Fibroblast of mammary gland (primary cell): ENCODE data around the gene EMILIN1.

Experiments
- DNase-seq: peaks from one replicate; pipeline ENCODE4 v3.0.0-alpha.2; 2010; ENCODE audit warnings: low read depth
- H3K4me3 ChIP-seq: 2 replicates; pipeline ENCODE4 v1.5.1; 2011; ENCODE audit warnings: low read depth, mild to moderate bottlenecking, low read length, moderate library complexity; ENCODE audit not compliant: control insufficient read depth
- TF ChIP-seq, protein P1 (sequence below): conservative IDR thresholded peaks from 2 replicates; pipeline ENCODE4 v1.5.1; 2011; ENCODE audit warnings: low read depth, low read length, inconsistent platforms; ENCODE audit not compliant: control insufficient read depth, insufficient read depth

EMILIN1 gene

DNA sequence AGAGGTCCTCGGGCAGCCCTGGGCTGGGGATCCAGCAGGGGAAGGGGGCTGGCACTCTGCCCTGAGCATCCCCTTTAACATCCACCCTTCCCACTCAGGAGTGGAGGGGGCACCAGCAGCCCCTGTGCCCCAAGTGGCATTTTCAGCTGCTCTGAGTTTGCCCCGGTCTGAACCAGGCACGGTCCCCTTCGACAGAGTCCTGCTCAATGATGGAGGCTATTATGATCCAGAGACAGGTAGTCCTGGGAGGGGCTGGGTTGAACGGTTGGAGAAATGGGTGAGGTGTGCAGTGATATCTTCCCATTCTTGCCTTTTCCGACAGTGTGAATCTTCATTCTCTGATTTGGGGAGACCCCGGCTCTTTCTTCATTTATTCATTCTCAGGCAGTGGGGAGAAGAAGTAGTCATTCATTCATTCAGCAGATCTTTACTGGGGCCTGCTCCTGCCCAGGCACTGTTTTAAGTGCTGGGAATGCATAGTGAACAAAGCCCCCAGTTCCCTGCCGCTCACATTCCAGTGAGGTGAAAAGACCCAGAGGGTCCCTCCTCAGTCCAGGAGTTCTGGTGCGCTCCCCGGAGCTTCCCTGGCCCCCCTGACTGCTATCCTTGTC is 6.8 kb downstream of the EMILIN1 start:
- TF ChIP-seq, protein P1, sequence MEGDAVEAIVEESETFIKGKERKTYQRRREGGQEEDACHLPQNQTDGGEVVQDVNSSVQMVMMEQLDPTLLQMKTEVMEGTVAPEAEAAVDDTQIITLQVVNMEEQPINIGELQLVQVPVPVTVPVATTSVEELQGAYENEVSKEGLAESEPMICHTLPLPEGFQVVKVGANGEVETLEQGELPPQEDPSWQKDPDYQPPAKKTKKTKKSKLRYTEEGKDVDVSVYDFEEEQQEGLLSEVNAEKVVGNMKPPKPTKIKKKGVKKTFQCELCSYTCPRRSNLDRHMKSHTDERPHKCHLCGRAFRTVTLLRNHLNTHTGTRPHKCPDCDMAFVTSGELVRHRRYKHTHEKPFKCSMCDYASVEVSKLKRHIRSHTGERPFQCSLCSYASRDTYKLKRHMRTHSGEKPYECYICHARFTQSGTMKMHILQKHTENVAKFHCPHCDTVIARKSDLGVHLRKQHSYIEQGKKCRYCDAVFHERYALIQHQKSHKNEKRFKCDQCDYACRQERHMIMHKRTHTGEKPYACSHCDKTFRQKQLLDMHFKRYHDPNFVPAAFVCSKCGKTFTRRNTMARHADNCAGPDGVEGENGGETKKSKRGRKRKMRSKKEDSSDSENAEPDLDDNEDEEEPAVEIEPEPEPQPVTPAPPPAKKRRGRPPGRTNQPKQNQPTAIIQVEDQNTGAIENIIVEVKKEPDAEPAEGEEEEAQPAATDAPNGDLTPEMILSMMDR: no peak
- no peak for DNase-seq
- peak overlapping the region; percentile 43 for H3K4me3 ChIP-seq

DNA sequence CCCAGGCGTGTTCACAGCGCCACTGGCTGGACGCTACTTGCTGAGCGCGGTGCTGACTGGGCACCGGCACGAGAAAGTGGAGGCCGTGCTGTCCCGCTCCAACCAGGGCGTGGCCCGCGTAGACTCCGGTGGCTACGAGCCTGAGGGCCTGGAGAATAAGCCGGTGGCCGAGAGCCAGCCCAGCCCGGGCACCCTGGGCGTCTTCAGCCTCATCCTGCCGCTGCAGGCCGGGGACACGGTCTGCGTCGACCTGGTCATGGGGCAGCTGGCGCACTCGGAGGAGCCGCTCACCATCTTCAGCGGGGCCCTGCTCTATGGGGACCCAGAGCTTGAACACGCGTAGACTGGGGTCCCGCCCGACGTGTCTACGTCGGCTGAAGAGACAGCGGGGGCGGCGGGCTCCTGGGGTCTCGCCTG is 7.3 kb downstream of the EMILIN1 start:
- peak; percentile 69 for DNase-seq
- peak overlapping the region; percentile 43 for H3K4me3 ChIP-seq
- TF ChIP-seq, protein P1: peak; percentile 34

DNA sequence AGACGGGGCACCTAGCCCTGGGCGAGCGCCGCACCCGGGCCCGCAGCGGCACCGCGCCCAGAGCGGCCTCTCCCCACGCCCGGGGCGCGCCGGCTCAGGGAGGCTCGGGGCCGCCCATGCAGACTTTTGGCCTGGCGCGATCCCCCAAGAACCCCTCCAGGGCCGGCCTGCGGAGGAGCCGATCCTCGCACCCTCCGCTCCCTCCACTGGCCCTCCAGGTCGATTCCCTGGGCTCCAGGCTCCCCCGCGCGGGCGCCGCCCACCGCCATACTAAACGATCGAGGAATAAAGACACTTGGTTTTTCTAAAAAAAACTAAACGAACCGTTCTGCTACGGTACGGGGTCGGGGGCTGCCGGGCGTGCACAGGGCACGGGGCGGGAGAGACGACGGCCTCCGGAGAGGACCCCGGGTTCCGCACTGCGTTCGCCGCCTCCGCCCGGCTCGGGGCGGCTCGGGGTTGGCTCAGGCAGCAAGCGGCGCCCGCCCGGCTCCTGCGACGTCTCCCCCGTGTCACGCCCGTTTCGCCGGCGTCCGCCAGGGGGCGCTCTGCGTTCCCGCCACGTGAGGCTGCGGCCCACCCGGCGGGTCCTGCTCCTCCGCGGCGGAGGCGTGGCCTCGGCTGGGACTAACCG is 7.8 kb downstream of the EMILIN1 start:
- TF ChIP-seq, protein P1: peak; percentile 42
- peak overlapping the region; percentile 43 for H3K4me3 ChIP-seq
- DNase-seq: peak; percentile 85

DNA sequence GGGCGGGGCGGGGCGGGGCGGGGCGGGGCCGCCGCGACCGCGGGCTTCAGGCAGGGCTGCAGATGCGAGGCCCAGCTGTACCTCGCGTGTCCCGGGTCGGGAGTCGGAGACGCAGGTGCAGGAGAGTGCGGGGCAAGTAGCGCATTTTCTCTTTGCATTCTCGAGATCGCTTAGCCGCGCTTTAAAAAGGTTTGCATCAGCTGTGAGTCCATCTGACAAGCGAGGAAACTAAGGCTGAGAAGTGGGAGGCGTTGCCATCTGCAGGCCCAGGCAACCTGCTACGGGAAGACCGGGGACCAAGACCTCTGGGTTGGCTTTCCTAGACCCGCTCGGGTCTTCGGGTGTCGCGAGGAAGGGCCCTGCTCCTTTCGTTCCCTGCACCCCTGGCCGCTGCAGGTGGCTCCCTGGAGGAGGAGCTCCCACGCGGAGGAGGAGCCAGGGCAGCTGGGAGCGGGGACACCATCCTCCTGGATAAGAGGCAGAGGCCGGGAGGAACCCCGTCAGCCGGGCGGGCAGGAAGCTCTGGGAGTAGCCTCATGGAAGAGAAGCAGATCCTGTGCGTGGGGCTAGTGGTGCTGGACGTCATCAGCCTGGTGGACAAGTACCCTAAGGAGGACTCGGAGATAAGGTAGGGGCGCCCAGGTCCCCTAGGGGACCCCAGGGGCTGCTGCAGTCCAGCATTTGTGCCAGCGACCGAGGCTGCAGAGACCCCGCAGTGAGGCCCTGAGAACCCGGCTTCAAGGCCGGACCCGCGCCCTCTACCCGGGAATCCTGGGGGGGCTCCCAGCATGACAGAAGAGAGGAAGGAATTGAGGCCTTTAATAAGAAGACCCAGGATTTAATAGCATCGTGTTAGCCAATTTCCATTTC is 8.5 kb downstream of the EMILIN1 start, which contains the start of gene KHK:
TSS of gene KHK (plus strand) at position 49 of the 870 bp plus-strand sequence. CDS start at position 537, 488 bp downstream.
- TF ChIP-seq, protein P1: no peak
- peak within 1 kb of the TSS; percentile 43 for H3K4me3 ChIP-seq
- DNase-seq: no peak

DNA sequence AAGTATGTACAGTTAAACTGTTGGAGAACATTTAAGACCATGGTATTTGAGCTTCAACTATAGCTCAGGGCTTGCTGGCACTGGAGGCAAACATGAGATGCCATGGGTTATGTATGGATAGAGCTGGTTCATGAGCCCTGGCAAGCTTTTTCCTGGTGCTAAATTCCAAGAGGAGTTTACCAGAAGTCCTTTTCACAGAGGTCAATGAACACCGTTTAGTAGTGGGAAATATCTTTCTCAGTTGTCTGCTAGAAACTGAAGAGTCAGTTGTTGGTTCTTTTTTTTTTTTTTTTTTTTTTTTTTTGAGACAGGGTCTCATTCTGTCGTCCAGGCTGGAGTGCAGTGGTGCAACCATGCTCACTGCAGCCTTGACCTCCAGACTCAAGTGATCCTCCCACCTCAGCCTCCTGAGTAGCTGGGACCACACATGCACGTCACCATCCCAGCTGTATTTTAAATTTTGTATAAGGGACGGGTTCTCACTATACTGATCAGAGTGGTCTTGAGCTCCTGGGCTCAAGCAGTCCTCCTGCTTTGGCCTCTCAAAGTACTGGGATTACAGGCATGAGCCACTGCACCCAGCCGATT is 9.5 kb downstream of the EMILIN1 start:
- no peak overlapping the region for H3K4me3 ChIP-seq
- TF ChIP-seq, protein P1: no peak
- no peak for DNase-seq

DNA sequence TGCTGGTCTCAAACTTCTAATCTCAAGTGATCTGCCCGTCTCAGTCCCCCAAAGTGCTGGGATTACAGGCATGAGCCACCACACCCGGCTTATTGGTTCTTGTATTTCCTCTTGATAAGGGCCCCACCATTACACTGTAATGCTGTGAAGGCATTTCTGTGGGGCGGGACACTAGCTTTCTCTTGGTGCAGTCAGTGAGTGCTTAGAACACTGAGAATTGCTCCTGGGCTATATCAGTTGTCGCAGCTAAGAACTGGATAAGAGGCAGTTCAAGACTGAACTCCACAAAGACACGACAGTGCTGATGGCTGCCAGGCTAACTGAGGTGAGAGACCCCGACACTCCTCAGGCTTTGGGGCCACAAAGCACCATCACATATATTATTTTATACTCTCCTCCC is 10.2 kb downstream of the EMILIN1 start:
- H3K4me3 ChIP-seq: no peak overlapping the region
- no peak for DNase-seq
- TF ChIP-seq, protein P1: no peak
